ENCODE data around the gene MYO5C. TPM values are rescaled to one million over a fixed set of nuclear protein-coding genes. Genes with fewer than 3 reads are reported as not detected.

The MYO5C gene
- total RNA-seq, 1 donor from 2014 or later: 10.4 TPM

DNA sequence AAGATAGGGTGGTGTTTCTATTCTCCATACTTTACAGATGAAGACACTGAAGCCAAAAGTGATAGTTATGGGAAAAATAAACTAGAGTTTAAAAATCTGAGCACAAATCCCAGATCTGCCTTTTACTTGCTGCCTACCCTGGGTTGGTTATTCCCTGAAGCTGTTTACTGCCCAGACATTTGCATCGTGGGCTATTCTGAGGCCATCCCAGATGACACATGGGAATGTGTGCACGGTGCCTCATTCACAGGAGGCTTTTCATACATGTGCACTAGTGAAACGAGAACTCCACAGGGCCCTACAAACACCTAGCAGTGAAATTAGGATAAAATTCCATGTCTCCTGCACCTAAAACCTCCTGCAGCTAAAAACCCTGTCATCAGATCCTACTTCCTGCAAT, 17.5 kb downstream of the MYO5C start:
- no peak for DNase-seq (ENCODE audit: low read depth, low spot score)

DNA sequence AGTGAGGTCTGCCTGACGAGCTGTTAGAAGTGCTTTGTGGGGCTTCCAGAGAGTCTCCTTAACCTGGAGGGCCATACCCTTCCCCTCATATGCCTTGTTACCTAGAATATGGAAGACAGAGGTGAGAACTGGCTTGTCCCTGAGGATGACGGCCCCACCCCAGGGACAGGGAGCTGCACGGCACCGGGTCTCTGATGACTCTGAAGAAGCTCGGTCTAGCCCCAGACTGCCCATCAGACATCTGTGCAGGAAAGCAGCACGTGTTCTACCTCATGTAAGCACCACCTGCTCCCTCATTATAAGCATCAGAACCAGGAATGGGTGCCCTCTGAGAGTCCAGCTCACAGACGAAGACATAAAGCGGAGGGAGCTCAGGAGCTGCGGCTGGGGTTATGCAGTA, 18.0 kb downstream of the MYO5C start:
- DNase-seq (ENCODE audit: low read depth, low spot score): no peak

DNA sequence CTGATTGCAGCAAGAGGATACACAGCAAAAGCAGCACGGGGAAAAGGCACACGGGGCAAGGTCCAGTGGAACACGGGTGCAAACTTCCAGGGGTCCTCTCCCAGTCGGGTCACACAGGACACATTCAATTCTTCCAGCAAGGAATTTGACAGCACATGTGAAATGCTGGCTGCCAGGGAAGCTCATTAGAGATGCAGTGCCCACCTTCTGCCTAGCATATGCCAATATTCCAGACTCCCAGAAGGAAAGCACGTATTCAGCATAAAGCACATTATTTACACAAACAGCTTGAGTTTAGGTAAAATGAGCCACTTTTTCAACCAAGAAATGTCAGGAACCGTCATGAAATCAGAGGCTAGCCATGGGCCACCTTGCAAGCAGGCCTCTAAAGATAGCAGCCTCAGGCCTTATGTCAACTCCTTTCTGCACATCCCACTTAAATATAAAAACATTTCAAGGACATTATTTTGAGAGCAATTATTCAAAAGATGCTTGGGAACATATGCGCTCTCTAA, 19.3 kb downstream of the MYO5C start:
- no peak for DNase-seq (ENCODE audit: low read depth, low spot score)

DNA sequence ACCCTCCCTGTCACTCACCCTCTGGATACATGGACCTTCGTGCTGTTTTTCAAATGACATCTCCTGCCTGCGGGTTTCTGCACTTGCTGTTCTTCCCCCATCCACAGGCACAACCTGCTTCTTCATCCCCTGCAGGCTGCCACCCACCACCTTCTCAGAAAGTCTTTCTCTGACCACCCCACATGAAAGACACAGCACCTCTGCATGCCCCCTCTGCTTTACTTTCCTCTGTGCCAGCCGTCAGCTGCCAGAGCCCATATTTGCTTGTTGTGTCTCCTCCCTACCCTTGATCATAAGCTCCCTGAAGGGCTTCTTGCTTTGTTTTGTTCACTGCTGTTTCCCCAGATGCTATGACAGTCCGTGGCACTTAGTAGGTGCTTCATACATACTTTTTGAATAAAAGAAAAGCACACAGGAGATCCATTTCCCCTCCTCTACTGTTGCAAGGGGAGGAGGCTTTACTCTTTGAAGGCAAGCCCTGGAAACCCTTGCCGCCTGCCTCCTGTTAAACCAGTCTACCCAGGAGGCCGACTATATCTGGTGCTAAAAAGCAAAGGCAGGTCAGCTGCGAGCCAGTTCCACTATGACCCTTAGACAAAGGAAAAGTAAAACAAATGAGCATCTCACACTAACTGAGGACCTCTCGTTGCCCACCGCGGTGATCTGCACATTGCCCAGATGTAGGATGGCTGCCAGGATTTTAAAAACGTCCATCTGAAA, 31.9 kb downstream of the MYO5C start:
- no peak for DNase-seq (ENCODE audit: low read depth, low spot score)

DNA sequence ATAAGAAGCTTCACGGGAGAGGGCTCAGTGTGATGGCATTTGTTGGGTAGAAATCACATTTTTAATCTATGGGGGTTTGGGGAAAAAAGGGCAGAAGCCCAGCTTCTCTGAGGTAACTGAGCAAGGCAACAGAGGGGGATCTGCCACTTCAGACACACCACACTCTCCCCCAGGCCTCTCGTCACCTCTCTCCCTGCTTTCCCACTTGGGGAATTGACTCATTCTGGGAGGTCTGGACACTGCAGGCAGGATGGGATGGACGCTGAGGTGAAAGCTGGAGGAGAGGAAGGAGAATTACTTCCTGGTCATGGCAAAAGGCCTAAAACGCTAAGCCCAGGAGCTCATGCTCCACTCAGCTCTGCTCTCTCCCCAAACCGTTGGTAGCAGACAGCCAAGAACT, 33.2 kb downstream of the MYO5C start:
- DNase-seq (ENCODE audit: low read depth, low spot score): no peak

DNA sequence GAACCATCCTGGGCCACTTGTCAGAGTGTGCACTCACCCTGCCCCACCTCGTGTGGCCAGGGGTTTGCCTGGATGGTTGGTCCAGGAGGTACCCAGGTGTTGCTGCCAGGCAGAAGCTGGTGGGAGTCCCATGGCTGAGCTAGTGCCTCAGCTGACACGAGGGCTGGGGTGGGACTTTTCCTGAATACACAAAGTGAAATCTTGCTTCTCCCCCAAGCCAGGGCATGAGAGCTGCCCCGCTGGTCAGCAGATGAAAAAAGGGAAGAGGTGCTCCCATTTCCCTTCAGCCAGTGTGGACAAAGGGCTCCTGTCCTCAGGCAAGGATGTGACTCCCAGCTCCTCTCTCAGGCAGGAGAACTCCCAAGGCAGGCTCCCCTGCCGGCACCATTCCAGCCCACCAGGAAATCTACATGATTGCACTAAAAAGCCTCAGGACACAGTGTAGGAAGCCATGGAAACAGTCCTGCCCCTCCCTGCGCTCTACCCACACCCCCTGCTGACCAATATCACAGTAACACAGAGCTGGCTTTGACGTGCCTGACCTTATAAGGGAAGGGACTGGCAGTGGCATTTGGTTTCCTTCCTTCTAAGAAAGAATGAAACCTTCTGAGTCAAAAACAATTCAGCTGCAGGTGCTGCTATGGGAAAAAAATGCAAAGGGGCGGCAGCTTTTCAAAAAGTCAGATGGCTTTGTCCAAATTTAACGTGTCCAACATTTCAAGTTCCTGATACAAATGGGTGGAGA, 33.9 kb downstream of the MYO5C start:
- DNase-seq (ENCODE audit: low read depth, low spot score): peak; percentile 94

DNA sequence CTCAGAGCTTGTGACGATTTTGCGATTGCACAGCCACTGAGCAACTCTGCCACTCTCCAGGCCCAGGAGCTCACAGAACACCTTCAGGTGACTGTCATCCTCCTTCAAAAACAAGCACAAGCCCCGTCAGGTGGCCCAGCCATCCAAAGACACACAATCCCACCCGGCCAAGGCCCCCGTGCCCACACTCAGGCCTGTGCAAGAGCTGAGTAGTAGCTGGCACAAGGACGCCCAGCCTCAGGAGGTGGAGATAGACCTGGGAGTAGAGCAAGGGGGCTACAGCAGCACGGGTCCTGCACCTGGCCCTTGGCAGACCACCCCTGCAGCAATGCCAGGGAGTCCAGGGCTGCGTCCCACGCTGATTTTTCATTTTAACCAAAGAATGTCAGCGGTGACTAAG, 34.6 kb downstream of the MYO5C start:
- DNase-seq (ENCODE audit: low read depth, low spot score): no peak

DNA sequence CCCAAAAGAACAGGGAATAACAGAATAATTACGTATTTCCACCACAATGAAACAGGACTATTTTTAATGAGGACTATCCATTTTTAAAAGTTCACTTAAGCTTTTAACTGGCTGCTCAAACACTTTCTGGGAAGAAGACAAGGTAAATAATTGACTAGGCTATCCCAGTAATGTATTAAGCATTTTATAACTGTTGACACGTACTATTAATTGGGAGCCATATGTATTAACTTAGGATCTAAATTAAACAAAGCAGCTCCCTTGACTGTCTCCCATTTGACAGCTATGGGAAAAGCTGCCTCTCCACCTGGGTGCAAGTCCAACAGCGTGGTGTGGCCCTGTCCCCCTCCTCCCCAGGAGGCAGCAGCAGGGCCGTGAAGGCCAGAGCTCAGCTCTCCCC, 36.1 kb downstream of the MYO5C start:
- no peak for DNase-seq (ENCODE audit: low read depth, low spot score)

DNA sequence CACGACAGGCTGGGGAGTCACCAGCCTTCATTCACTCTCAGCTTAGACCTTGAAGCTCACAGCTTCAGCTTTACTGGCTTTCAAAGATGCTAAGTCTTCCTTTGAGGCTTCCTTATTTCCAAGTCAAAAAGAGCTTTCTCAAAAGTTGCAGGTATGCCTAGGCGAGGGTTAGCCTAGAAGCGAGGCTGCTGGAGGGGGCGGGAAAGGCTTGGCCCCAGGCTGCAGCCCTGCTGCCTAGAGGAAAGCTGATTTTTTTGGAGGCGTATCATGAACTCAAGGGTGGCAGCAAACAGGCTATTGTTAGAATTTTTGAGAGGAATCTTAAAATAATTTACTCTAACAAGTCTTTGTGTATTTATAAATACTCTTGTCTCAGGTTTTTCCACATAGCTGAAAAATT, 37.1 kb downstream of the MYO5C start:
- no peak for DNase-seq (ENCODE audit: low read depth, low spot score)

DNA sequence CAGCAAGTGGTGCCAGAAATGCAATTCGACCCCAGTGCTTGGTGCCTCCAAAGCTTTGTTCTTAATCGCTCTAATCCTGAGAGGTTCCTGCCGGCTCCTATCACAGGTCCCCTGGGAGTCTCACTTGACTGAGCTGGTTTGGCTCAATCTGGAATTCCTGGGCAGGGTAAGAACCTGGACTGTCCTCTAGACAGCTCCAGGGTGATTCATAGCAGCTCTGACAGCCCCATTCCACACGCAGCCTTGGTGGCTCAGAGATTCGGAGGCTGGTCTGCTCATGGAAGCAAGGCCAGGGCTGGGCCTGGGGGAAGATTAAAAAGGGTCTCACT, 37.9 kb downstream of the MYO5C start:
- no peak for DNase-seq (ENCODE audit: low read depth, low spot score)

DNA sequence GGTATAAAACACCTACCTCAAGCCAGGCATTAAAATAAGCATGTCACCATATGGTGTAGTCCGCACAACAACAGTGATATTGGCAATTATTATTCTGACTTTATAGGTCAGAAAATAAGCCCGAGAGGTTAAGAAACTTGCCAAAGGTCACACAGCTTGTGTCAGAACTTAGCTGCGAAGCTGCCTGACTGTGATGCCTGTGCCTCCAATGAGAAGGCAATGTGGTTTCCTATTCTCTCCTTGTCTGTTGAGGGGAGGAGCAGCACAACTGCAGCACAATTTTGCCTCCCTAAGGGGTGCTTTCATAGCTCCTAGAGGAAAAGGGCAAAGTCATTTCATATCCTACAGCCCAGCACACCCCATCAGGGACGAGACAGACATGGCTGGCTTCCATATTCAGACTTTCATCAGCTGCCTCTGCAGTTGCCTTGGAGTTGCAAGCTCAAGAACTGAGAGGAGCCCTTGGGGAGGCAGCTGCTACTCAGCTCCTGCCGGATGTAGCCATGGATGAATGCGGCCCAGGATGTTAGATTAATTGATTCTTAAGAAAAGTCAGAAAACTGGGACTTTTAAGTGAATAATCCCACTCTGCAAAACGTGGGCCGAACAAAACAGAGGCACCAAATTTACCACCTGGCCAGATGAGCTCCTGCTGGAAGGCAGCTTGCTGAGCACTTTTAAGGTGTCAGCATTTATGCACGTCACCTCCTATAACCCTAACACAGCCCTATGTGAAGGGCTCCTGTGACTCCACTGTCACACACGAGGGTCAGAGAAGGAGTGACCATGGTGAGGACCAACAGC, 38.5 kb downstream of the MYO5C start:
- DNase-seq (ENCODE audit: low read depth, low spot score): no peak

DNA sequence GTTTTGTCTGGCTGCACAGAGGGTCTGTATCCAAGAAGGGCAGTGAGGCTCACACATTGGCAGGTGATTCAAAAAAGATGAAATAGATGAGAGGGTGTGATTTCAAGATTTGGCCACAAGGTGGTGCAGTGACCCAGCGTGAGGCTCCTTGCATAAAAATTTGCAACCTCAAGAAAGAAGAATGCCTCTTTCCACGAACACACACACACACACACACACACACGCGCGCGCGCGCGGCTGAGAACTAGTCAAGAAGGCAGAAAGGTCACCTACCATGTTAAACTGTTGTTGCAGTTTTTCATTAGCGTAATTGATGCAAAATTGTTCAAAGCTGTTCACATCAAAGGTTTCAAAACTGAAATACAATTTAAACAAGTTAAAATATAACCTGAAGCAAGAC, 39.2 kb downstream of the MYO5C start:
- peak; percentile 50 for DNase-seq (ENCODE audit: low read depth, low spot score)

DNA sequence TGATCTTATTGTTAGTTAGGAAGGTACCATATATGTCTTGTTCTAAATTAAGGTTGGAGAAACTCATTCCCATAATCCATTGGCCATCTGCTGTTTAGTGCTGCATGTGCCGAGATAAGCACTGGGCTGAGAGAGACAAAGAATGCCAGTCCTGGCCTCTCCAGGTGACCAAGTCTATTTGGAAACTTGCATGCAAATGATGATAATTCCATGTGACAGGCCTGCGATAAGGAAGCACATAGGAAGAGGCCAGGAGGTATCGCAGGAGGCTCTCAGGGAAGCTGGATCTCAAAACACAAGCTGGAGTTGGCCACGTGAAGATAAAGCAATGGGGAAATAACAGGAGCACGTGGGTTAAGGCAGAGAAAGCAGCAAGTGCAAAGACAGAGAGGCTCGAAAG, 39.7 kb downstream of the MYO5C start:
- DNase-seq (ENCODE audit: low read depth, low spot score): no peak

DNA sequence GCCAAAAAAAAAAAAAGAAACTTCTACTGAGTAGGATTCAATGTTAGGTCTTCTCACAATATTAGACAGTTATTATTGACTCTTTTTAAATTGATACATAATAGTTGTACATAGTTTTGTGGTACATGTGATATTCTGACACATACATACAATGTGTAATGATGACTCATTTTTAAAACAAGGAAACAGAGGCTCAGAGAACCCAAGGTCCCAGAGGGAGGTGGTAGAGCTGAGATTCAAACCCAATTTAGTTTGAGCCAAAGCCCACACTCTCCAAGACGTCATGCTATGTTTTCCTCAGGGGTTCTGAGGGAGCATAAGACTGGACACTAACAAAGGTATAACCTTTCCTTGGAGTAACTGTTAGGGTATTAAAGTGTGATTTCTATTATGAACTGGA, 40.6 kb downstream of the MYO5C start:
- DNase-seq (ENCODE audit: low read depth, low spot score): peak; percentile 22

DNA sequence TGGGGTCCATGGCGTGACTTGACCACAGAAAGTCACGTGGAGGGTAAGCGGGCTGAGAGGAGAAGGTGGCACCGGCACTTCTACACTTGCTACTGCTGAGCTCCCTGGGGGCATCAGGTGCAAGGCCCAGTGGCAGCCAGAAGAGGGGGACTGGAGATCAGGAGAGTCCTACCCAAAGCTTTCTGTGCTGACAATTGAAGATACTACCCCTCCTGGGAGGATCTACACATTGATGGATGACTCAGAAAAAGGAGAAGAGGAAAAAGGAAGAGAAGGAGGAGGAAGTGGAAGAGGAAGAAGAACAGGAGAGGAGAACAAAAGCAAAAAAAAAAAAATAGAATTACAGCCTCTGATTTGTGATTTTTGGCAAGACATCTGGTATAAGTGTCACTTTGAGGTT, 41.2 kb downstream of the MYO5C start:
- no peak for DNase-seq (ENCODE audit: low read depth, low spot score)

DNA sequence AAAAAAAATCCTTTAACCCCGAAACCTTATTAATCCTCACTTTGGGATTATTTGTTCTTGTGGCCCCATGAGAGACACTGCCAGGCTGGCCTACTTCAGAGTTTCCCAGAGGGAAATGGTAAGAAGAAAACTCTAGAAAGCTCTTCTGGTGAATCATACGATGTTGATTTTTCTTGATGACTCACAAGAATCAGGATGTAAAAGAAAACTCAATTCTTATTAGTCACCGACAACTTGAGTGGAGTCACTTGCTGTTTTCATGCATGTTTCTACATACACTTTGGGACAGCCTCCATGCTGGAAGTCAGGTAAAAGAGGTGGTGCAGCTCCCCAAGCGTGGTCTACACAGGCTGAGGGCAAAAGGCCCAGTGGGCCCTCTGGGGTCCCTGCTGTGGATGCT, 42.8 kb downstream of the MYO5C start:
- DNase-seq (ENCODE audit: low read depth, low spot score): peak; percentile 84

DNA sequence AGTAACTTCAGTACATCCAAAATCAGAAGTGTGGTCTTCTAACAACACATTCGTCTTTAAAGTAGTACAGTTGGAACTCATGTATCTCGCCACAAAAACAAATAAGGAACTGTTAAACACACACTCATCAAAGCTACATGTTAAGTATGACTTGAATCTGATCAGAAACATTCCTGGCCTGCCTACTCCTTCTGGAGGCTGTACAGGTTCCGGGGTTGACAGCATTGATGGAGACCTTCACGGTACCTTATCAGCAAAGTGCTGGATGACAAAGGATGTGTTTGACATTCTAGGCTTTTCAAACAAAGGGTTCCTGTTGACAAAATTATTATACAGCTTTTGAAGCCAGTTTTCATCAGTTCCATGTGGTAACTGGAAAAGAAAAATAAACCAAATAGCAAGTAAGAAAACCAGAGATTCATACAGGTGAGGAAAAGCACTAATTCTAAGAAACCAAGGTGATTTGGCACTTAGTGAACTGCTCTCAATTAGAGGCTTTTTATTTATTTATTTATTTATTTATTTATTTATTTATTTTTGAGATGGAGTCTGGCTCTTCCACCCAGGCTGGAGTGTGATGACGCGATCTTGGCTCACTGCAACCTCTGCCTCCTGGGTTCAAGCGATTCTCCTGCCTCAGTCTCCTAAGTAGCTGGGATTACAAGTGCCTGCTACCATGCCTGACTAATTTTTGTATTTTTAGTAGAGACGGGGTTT, 44.3 kb downstream of the MYO5C start:
- DNase-seq (ENCODE audit: low read depth, low spot score): no peak

DNA sequence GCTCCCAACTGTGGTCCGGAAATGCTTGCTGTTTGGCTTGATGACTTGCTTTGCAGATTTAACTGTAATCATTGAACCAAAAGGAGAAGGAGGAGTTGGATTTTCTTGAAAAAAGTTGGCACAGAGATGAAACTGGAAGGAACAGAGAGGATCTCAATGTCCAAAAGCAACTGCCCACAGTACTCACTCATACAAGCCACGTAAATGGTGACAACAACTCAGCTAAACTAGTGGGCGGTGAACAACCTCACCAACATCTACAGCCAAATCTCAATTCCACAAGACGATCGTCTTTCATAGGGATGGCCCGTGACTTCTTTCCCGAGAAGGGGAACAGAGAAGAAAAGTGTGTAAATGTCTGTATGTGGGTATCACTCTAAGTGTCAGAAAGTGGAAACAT, 48.1 kb downstream of the MYO5C start:
- DNase-seq (ENCODE audit: low read depth, low spot score): no peak

DNA sequence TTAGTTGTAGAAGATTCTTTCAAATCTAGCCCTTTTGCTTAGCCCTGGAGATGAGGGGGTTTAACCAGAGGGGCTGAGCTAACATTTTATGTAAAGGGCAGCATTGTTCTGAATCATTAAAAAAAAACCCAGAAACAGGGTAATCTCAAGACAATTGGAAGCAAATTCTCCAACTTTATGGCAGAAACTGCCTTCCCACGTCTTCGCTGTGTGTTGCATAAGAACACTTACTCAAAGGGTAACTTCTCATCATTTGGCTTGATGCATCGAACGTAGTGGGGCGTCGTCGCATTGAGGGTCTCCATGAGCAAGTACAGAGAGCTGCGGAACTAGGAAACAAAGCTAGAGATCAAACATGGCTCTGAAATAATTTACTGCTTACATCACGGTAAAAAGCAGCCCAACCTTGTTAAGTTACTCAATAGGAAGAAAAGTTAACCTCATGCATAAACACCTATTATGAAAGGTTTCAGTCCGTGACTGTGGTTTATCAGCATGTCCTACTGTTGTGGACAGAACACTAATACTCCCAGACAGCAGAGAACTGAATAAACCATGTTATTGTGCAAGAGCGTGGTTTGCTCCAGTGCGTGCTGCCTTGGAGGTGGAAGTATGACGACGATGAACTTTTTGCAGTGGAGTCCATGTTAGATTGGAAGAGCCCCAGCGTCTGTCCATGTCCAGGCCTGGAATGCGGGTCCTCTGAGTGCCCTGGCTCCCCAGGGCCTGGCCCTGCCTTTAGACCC, 48.7 kb downstream of the MYO5C start:
- DNase-seq (ENCODE audit: low read depth, low spot score): no peak

DNA sequence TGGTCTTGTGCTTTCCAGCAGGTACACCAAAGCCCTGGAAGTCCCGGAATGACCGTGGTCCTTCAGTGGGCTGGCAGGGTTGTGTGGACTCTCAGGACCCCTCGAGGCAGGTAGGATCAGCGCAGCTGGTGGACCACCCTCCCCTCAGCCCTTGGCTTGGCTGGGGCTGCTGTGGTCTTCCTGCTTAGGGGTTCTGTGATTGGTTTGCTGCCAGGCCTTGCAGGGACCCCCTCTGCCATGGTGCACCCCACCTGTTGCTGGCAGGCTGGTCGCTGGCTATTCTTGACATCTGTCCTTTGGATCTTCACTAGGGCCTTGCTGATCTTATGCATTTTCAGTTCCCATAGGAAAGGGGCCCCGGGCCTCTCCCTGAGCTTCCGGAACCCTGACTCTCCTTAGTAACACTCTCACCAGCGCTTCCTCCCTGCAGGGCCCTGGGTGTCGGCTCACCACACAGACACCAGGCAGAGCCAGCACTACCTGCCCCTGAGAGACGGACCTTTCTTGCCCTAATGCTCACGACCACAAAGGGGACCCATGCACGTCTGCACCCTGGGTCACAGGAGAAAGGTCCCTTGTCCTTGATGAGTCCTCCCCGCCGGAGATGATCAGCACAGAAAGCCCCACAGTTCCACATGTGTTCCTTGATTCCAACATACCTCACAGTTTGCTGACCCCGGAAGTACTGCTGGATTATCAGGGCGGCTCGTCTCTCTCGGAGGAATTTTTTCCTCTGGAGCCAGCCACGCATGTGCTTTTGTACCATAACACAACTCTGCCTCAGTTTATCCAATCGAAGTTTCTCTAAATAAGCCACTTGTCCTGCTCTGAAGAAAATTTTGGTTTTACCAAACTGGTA, 51.7 kb downstream of the MYO5C start:
- no peak for DNase-seq (ENCODE audit: low read depth, low spot score)

All from pulmonary artery endothelial cell (primary cell).